Brain pericyte (primary cell): ENCODE measurements around the gene RSF1.
"Not testable (repeated sequence)": the region's sequence is repeated elsewhere in the genome, so short reads cannot be mapped to it uniquely, and the experiment has no call there.

Source experiments
- DNase-seq: peaks from one replicate; pipeline ENCODE4 v3.0.0-alpha.2; 2012; ENCODE audit warnings: low read depth, low spot score

Gene RSF1

GRCh38 chr11:77820565-77821348 lies at the start of gene RSF1, which contains the start of gene AAMDC:
Gene RSF1 (minus strand): TSS chr11:77820722. CDS start chr11:77820714, 8 bp downstream.
Gene AAMDC (plus strand): TSS chr11:77821144. CDS start chr11:77842497, 21,353 bp downstream.
- DNase-seq: peak; percentile 98

GRCh38 chr11:77868744-77869143 lies 48.2 kb upstream of the RSF1 start:
- DNase-seq: no peak

GRCh38 chr11:77866336-77866735 lies 45.8 kb upstream of the RSF1 start:
- no peak for DNase-seq

- no peak for DNase-seq
Observed at GRCh38 chr11:77865805-77866204, 45.3 kb upstream of the RSF1 start.

- not testable (repeated sequence) for DNase-seq
Observed at GRCh38 chr11:77861444-77861843, 40.9 kb upstream of the RSF1 start.

- not testable (repeated sequence) for DNase-seq
Observed at GRCh38 chr11:77857906-77858457, 37.5 kb upstream of the RSF1 start.

- no peak for DNase-seq
Observed at GRCh38 chr11:77854838-77855237, 34.3 kb upstream of the RSF1 start.

- no peak for DNase-seq
Observed at GRCh38 chr11:77851503-77851902, 31.0 kb upstream of the RSF1 start.

GRCh38 chr11:77843700-77844099 lies 23.2 kb upstream of the RSF1 start:
- DNase-seq: not testable (repeated sequence)

GRCh38 chr11:77842441-77843121 lies 22.1 kb upstream of the RSF1 start:
- no peak for DNase-seq

- DNase-seq: no peak
Observed at GRCh38 chr11:77833302-77833701, 12.8 kb upstream of the RSF1 start.

GRCh38 chr11:77828926-77829325 lies 8.4 kb upstream of the RSF1 start:
- no peak for DNase-seq

GRCh38 chr11:77823775-77824174 lies 3.3 kb upstream of the RSF1 start:
- DNase-seq: no peak

- DNase-seq: not testable (repeated sequence)
Observed at GRCh38 chr11:77822126-77822525, 1.6 kb upstream of the RSF1 start.

- DNase-seq: peak; percentile 8
Observed at GRCh38 chr11:77821349-77821851, 878 bp upstream of the RSF1 start.

GRCh38 chr11:77819921-77820564 lies 479 bp downstream of the RSF1 start:
- no peak for DNase-seq

- DNase-seq: peak; percentile 63
Observed at GRCh38 chr11:77819411-77819920, 1.1 kb downstream of the RSF1 start.

GRCh38 chr11:77815459-77815858 lies 5.1 kb downstream of the RSF1 start:
- no peak for DNase-seq

GRCh38 chr11:77814848-77815247 lies 5.7 kb downstream of the RSF1 start:
- no peak for DNase-seq

- no peak for DNase-seq
Observed at GRCh38 chr11:77813256-77813655, 7.3 kb downstream of the RSF1 start.

- DNase-seq: no peak
Observed at GRCh38 chr11:77806993-77807392, 13.5 kb downstream of the RSF1 start.

- no peak for DNase-seq
Observed at GRCh38 chr11:77806415-77806814, 14.1 kb downstream of the RSF1 start.
